GM23248 (cell line): ENCODE measurements around the gene DPP9.

Experiments used
- EZH2 ChIP-seq: fragments of 200-600 bp; sonication (generic); IDR thresholded peaks from 2 replicates; pipeline ENCODE4 v1.6.1; 2018; ENCODE audit warnings: antibody characterized with exemption, mild to moderate bottlenecking; ENCODE audit not compliant: insufficient read depth, poor library complexity, severe bottlenecking
- EZH2phosphoT487 ChIP-seq: fragments of 200-600 bp; sonication (generic); IDR thresholded peaks from 2 replicates; pipeline ENCODE4 v1.6.1; 2018; ENCODE audit warnings: antibody characterized with exemption, moderate library complexity, mild to moderate bottlenecking, low read depth; ENCODE audit not compliant: insufficient read depth

DNA sequence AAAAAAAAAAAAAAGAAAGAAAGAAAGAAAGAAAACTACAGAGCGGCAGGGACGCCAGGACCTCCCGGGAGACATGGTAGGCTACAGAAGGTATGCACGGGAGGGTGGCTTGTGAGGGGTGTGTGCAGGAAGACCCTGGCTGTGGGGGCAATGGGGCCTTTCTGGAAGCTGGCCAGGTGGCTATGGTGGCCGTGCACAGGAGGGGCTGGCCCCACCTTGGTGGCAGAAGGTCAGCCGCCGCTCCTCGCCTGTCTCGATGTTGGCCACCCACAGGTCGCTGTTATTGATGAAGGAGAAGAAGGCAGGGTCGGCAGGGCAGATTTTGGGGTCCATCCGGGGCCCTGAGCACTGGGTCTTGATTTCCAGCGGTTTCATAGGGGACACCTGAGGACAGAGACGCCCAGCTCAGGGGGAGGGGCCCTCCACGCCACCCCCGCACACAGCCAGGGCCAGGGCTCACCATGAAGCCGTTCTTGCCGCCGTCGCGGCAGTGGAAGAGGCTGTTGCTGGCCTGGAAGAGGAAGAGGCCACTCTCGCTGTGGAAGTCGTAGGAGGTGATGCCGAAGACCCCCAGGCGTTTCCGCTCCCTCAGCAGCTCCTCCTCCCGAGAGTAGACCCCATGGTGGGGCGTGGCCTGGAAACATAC lies 19.8 kb downstream of the DPP9 start:
- no peak for TF ChIP-seq EZH2
- TF ChIP-seq EZH2phosphoT487: no peak
